ENCODE measurements around the gene CBLL1. TPM values are rescaled to one million over a fixed set of nuclear protein-coding genes. Genes with fewer than 3 reads are reported as not detected.

The CBLL1 gene
- total and polyA plus RNA-seq, 2 of the 13 experiments (the other 11 are each of a cell fraction or from before 2014, with no cell fraction given) = 8.8 to 10.5 TPM

DNA sequence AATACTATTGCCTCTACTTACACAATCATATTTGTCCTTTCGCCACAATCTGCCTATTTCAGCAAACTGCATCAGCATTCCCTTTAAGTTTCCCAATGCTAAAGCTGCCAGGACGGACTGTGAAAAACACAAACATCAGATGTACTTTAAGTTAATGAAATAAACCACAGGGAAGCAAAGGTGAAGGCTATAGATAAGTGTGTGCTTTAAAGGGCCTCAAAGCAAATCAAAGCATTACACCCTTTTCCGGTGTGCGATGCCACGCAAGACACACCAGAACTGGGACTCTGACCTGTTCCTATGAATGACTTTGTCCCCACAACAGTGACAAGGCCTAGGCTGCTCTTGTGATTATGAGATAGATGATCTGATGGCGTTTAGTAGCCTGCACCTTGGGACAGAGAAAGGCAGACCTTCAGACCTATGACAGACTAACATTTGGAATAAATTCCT, 35.7 kb downstream of the CBLL1 start (continued):
- TF ChIP-seq, protein P1, sequence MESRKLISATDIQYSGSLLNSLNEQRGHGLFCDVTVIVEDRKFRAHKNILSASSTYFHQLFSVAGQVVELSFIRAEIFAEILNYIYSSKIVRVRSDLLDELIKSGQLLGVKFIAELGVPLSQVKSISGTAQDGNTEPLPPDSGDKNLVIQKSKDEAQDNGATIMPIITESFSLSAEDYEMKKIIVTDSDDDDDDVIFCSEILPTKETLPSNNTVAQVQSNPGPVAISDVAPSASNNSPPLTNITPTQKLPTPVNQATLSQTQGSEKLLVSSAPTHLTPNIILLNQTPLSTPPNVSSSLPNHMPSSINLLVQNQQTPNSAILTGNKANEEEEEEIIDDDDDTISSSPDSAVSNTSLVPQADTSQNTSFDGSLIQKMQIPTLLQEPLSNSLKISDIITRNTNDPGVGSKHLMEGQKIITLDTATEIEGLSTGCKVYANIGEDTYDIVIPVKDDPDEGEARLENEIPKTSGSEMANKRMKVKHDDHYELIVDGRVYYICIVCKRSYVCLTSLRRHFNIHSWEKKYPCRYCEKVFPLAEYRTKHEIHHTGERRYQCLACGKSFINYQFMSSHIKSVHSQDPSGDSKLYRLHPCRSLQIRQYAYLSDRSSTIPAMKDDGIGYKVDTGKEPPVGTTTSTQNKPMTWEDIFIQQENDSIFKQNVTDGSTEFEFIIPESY (CRISPR knock-in tag; IDR thresholded peaks at IDR 0.05) = peak; percentile 55
- TF ChIP-seq JUNB (CRISPR knock-in tag; IDR thresholded peaks at IDR 0.05; ENCODE audit: borderline replicate concordance) (peak; percentile 37; the same call in 1 of the 2 replicates), ZNF713 (CRISPR knock-in tag; IDR thresholded peaks at IDR 0.05) (no peak), THAP11 (CRISPR knock-in tag; IDR thresholded peaks at IDR 0.05) (peak; percentile 81), GATA4 (IDR thresholded peaks at IDR 0.05; ENCODE audit: borderline replicate concordance, low read depth) (peak; percentile 97; the same call in 1 of the 2 replicates), ZBTB20 (CRISPR knock-in tag; IDR thresholded peaks at IDR 0.05; ENCODE audit: borderline replicate concordance, low read depth) (peak; percentile 97; the same call in 1 of the 2 replicates), ZNF12 (CRISPR knock-in tag; IDR thresholded peaks at IDR 0.05) (peak; percentile 66), ETV6 (CRISPR knock-in tag; conservative IDR thresholded peaks at IDR 0.05) (0 out of 2 replicates have a peak, but pooled peaks have one; percentile 56), BRCA1 (CRISPR knock-in tag; IDR thresholded peaks at IDR 0.05) (no peak), ZNF790 (CRISPR knock-in tag; IDR thresholded peaks at IDR 0.05; ENCODE audit: borderline replicate concordance) (peak; percentile 59; the same call in 1 of the 2 replicates), KDM4B (CRISPR knock-in tag; IDR thresholded peaks at IDR 0.05) (0 out of 2 replicates have a peak, but pooled peaks have one; percentile 42), HCFC1 (IDR thresholded peaks at IDR 0.05; ENCODE audit: low read depth, low read length) (no peak), RBM39 (IDR thresholded peaks at IDR 0.05; ENCODE audit: low read depth, low read length, poor library complexity, severe bottlenecking) (no peak), ZNF768 (CRISPR knock-in tag; IDR thresholded peaks at IDR 0.05) (no peak), RNF2 (conservative IDR thresholded peaks at IDR 0.05; ENCODE audit: low read depth) (0 out of 2 replicates have a peak, but pooled peaks have one; percentile 29), FOXK2 (IDR thresholded peaks at IDR 0.05) (peak; percentile 15)
- TF ChIP-seq, protein P2, sequence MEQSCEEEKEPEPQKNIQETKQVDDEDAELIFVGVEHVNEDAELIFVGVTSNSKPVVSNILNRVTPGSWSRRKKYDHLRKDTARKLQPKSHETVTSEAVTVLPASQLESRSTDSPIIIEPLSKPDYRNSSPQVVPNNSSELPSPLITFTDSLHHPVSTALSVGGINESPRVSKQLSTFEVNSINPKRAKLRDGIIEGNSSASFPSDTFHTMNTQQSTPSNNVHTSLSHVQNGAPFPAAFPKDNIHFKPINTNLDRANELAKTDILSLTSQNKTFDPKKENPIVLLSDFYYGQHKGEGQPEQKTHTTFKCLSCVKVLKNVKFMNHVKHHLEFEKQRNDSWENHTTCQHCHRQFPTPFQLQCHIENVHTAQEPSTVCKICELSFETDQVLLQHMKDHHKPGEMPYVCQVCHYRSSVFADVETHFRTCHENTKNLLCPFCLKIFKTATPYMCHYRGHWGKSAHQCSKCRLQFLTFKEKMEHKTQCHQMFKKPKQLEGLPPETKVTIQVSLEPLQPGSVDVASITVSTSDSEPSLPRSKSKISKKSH (CRISPR knock-in tag; IDR thresholded peaks at IDR 0.05; ENCODE audit: borderline replicate concordance) = no peak
- TF ChIP-seq, protein P3, sequence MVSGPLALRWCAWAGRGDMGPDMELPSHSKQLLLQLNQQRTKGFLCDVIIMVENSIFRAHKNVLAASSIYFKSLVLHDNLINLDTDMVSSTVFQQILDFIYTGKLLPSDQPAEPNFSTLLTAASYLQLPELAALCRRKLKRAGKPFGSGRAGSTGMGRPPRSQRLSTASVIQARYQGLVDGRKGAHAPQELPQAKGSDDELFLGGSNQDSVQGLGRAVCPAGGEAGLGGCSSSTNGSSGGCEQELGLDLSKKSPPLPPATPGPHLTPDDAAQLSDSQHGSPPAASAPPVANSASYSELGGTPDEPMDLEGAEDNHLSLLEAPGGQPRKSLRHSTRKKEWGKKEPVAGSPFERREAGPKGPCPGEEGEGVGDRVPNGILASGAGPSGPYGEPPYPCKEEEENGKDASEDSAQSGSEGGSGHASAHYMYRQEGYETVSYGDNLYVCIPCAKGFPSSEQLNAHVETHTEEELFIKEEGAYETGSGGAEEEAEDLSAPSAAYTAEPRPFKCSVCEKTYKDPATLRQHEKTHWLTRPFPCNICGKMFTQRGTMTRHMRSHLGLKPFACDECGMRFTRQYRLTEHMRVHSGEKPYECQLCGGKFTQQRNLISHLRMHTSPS (CRISPR knock-in tag; IDR thresholded peaks at IDR 0.05; ENCODE audit: low read depth) = peak; percentile 20; the same call in 1 of the 2 replicates
- TF ChIP-seq, protein P4, sequence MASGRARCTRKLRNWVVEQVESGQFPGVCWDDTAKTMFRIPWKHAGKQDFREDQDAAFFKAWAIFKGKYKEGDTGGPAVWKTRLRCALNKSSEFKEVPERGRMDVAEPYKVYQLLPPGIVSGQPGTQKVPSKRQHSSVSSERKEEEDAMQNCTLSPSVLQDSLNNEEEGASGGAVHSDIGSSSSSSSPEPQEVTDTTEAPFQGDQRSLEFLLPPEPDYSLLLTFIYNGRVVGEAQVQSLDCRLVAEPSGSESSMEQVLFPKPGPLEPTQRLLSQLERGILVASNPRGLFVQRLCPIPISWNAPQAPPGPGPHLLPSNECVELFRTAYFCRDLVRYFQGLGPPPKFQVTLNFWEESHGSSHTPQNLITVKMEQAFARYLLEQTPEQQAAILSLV (CRISPR knock-in tag; IDR thresholded peaks at IDR 0.05; ENCODE audit: borderline replicate concordance) = no peak
- TF ChIP-seq, protein P5, sequence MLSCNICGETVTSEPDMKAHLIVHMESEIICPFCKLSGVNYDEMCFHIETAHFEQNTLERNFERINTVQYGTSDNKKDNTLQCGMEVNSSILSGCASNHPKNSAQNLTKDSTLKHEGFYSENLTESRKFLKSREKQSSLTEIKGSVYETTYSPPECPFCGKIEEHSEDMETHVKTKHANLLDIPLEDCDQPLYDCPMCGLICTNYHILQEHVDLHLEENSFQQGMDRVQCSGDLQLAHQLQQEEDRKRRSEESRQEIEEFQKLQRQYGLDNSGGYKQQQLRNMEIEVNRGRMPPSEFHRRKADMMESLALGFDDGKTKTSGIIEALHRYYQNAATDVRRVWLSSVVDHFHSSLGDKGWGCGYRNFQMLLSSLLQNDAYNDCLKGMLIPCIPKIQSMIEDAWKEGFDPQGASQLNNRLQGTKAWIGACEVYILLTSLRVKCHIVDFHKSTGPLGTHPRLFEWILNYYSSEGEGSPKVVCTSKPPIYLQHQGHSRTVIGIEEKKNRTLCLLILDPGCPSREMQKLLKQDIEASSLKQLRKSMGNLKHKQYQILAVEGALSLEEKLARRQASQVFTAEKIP (CRISPR knock-in tag; IDR thresholded peaks at IDR 0.05; ENCODE audit: borderline replicate concordance) = no peak
- TF ChIP-seq, protein P6, sequence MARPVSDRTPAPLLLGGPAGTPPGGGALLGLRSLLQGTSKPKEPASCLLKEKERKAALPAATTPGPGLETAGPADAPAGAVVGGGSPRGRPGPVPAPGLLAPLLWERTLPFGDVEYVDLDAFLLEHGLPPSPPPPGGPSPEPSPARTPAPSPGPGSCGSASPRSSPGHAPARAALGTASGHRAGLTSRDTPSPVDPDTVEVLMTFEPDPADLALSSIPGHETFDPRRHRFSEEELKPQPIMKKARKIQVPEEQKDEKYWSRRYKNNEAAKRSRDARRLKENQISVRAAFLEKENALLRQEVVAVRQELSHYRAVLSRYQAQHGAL (CRISPR knock-in tag; IDR thresholded peaks at IDR 0.05; ENCODE audit: not compliant biosample characterization) = no peak

All from HepG2 (cell line).